OCI-LY3 (cell line): Measurements from ENCODE around the gene MAX.

ENCODE experiments used
- H2AFZ ChIP-seq: fragments of 200-600, 300-600 bp; shearing (Covaris generic); 2 replicates; pipeline ENCODE4 v1.6.0; 2014; ENCODE audit warnings: antibody characterized with exemption, low read depth, low read length
- H3K27ac ChIP-seq: fragments of 200-600, 300-600 bp; sonication (generic); 2 replicates; pipeline ENCODE4 v1.5.1; 2014; ENCODE audit warnings: mild to moderate bottlenecking, low read length, moderate library complexity, mixed read lengths
- H3K27me3 ChIP-seq: fragments of 200-600, 300-600 bp; sonication (generic); 2 replicates; pipeline ENCODE4 v1.6.1; 2014; ENCODE audit warnings: low read depth, low read length, mixed read lengths
- H3K36me3 ChIP-seq: fragments of 200-600, 300-600 bp; sonication (generic); replicated peaks from 2 replicates; pipeline ENCODE3; 2014; ENCODE audit warnings: low read depth, low read length, mixed read lengths
- H3K4me1 ChIP-seq: fragments of 300-600, 200-600 bp; sonication (generic); 2 replicates; pipeline ENCODE4 v1.6.1; 2014; ENCODE audit warnings: low read length, mixed read lengths
- H3K4me2 ChIP-seq: fragments of 200-600, 300-600 bp; sonication (generic); 2 replicates; pipeline ENCODE4 v1.6.1; 2014; ENCODE audit warnings: low read length, mixed read lengths
- H3K4me3 ChIP-seq: fragments of 300-600, 200-600 bp; sonication (generic); 2 replicates; pipeline ENCODE4 v1.5.1; 2014; ENCODE audit warnings: antibody characterized with exemption, mild to moderate bottlenecking, low read length, moderate library complexity
- H3K79me2 ChIP-seq: fragments of 300-600, 200-600 bp; shearing (Covaris generic); 2 replicates; pipeline ENCODE4 v1.6.1; 2014; ENCODE audit warnings: mild to moderate bottlenecking, low read length, mixed read lengths
- H3K9ac ChIP-seq: fragments of 300-600, 200-600 bp; shearing (Covaris generic); 2 replicates; pipeline ENCODE4 v1.6.0; 2014; ENCODE audit warnings: mild to moderate bottlenecking, low read length, moderate library complexity
- H3K9me3 ChIP-seq: fragments of 200-600, 300-600 bp; shearing (Covaris generic); 2 replicates; pipeline ENCODE4 v1.6.1; 2014; ENCODE audit warnings: low read length, mixed read lengths; ENCODE audit not compliant: insufficient read depth
- H4K20me1 ChIP-seq: fragments of 200-600, 300-600 bp; sonication (generic); 2 replicates; pipeline ENCODE4 v1.6.1; 2016; ENCODE audit warnings: low read length, mixed read lengths; ENCODE audit not compliant: insufficient read depth
- EZH2phosphoT487 ChIP-seq: fragments of 200-600 bp; shearing (Covaris generic); IDR thresholded peaks from 2 replicates; pipeline ENCODE4 v1.6.1; 2018; ENCODE audit warnings: antibody characterized with exemption, mixed run types, low read depth
- TF ChIP-seq, protein P1 (sequence below): fragments of 200-600, 300-600 bp; sonication (generic); IDR thresholded peaks from 2 replicates; pipeline ENCODE4 v1.5.1; 2014; ENCODE audit warnings: antibody characterized with exemption, low read length, low read depth

Gene MAX

DNA sequence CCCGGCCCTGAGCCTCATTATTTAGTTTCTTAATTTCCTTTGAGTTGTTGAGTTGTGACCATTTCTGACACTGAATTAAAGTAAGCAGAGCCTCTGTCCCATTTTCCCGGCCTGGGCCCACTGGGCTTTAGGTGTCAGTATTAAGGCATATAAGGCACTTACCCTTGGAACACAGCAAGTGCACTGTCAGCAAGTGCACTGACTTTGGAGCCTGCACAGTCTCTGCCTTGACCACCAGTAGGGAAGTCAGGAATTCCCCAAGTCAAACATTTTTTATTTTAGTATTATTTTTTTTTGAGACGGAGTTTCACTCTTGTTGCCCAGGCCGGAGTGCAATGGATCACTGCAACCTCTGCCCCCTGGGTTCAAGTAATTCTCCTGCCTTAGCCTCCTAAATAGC is 56.6 kb downstream of the MAX start:
- H3K9ac ChIP-seq: no peak overlapping the region
- peaks cover 20% of the 10 kb centered on the region for H3K36me3 ChIP-seq
- no peak overlapping the region for H3K4me2 ChIP-seq
- H2AFZ ChIP-seq: no peak overlapping the region
- H3K4me3 ChIP-seq: no peak overlapping the region
- H3K79me2 ChIP-seq: no peaks in the 10 kb centered on the region
- H3K27me3 ChIP-seq: no peaks in the 10 kb centered on the region
- peaks cover 11% of the 10 kb centered on the region for H3K4me1 ChIP-seq
- no peak overlapping the region for H3K27ac ChIP-seq
- TF ChIP-seq, protein P1, sequence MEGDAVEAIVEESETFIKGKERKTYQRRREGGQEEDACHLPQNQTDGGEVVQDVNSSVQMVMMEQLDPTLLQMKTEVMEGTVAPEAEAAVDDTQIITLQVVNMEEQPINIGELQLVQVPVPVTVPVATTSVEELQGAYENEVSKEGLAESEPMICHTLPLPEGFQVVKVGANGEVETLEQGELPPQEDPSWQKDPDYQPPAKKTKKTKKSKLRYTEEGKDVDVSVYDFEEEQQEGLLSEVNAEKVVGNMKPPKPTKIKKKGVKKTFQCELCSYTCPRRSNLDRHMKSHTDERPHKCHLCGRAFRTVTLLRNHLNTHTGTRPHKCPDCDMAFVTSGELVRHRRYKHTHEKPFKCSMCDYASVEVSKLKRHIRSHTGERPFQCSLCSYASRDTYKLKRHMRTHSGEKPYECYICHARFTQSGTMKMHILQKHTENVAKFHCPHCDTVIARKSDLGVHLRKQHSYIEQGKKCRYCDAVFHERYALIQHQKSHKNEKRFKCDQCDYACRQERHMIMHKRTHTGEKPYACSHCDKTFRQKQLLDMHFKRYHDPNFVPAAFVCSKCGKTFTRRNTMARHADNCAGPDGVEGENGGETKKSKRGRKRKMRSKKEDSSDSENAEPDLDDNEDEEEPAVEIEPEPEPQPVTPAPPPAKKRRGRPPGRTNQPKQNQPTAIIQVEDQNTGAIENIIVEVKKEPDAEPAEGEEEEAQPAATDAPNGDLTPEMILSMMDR: no peak
- TF ChIP-seq EZH2phosphoT487: no peak
- peaks cover 4% of the 10 kb centered on the region for H4K20me1 ChIP-seq
- no peaks in the 10 kb centered on the region for H3K9me3 ChIP-seq

DNA sequence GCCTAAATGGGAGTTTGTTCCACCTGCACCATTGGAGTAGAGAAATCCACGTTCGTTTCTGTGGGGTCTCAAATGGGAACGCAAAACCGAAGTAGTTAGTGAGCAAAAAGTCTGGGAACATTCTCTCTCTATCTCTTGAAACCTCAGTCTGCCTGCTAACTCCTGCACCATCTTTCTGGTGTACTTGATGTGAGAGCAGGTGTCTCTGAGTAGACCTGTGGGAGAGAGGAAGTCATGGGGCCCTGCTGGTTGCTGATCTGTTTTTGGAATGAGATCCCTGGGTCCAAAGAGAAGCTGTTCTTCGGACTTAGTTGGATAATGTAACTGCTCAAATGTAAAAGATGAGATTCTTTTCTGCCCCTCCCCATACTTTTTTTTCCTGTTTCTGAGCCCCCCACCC is 57.3 kb downstream of the MAX start:
- Histone ChIP-seq H3K36me3 (peaks cover 20% of the 10 kb centered on the region), H3K9ac (no peak overlapping the region), H3K4me2 (no peak overlapping the region), H2AFZ (no peak overlapping the region), H4K20me1 (peaks cover 4% of the 10 kb centered on the region), H3K4me1 (peaks cover 11% of the 10 kb centered on the region), H3K27ac (no peak overlapping the region), H3K9me3 (no peaks in the 10 kb centered on the region), H3K79me2 (no peaks in the 10 kb centered on the region), H3K4me3 (no peak overlapping the region), H3K27me3 (no peaks in the 10 kb centered on the region)
- no peak for TF ChIP-seq EZH2phosphoT487
- TF ChIP-seq, protein P1: no peak

DNA sequence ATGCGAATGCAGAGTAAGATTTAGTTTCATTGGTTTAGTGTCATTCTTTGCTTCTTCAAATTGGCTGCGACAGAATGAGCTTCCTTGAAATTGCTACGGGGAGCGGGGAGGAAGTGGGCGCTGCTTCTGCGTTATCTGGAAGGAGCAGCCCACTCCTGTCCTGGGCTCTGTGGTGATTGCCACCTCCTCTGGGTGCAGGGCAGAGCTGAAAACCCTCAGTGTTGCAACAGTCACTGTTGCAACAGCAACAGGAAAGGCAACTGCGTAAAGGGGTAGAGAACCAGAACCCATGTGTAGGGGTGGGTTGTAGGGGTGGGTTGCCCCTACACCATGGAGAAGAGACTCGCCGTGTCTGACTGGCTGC is 57.7 kb downstream of the MAX start:
- no peak overlapping the region for H3K9ac ChIP-seq
- TF ChIP-seq, protein P1: no peak
- no peak for TF ChIP-seq EZH2phosphoT487

DNA sequence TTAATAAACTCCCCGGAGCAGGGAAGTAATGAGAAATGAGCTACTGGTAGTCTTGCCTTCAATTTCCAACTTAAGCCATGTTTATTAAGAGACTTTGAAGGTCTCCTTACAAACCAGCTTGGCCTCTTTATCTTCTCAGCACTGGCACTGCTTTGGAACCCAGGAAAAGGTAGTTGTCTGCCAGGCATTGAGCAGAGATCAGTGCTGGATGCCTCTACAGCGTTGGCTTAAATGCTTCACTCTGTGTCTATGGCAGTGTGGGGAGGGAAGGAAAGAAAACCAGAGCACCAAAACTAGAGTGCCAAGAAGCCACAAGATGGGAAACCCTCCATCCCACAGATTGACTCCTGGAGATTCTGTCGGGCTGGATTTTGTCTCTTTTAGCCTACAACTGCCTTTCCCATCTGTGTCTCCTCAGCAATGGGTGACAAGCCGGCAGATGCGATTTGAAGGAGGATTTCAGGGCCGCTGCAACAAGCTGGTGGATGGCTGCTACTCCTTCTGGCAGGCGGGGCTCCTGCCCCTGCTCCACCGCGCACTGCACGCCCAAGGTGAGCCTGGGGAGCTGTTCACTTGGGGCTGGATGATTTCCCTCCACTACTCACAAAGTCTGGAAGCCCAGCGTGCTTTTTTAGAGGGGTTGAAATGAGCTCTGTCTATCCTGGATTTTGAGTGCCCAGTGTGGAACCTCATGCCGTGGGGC is 58.3 kb downstream of the MAX start:
- Histone ChIP-seq H3K36me3 (peaks cover 20% of the 10 kb centered on the region), H4K20me1 (peaks cover 4% of the 10 kb centered on the region), H3K27ac (no peak overlapping the region), H3K27me3 (no peaks in the 10 kb centered on the region), H3K4me3 (no peak overlapping the region), H3K9ac (no peak overlapping the region), H3K4me2 (no peak overlapping the region), H2AFZ (no peak overlapping the region), H3K79me2 (no peaks in the 10 kb centered on the region), H3K4me1 (peaks cover 11% of the 10 kb centered on the region), H3K9me3 (no peaks in the 10 kb centered on the region)
- TF ChIP-seq, protein P1: no peak
- no peak for TF ChIP-seq EZH2phosphoT487

More for the DNA sequence above, 57.7 kb downstream of the MAX start:
- no peak overlapping the region for H3K4me2 ChIP-seq
- H3K36me3 ChIP-seq: peaks cover 20% of the 10 kb centered on the region
- no peak overlapping the region for H2AFZ ChIP-seq
- H3K4me3 ChIP-seq: no peak overlapping the region
- no peaks in the 10 kb centered on the region for H3K27me3 ChIP-seq
- H3K9me3 ChIP-seq: no peaks in the 10 kb centered on the region
- peaks cover 11% of the 10 kb centered on the region for H3K4me1 ChIP-seq
- H3K79me2 ChIP-seq: no peaks in the 10 kb centered on the region
- peaks cover 4% of the 10 kb centered on the region for H4K20me1 ChIP-seq
- no peak overlapping the region for H3K27ac ChIP-seq
